ES-I3 (cell line): ENCODE data around the gene TAF1B.
"Not testable (repeated sequence)": the region's sequence is repeated elsewhere in the genome, so short reads cannot be mapped to it uniquely, and the experiment has no call there.

Experiments
- H3K36me3 ChIP-seq: 2 replicates; pipeline ENCODE4 v1.6.1; 2013; ENCODE audit warnings: mild to moderate bottlenecking, low read length, control low read depth, moderate library complexity; ENCODE audit not compliant: insufficient read depth
- H3K4me1 ChIP-seq: 2 replicates; pipeline ENCODE4 v1.6.1; 2013; ENCODE audit warnings: mild to moderate bottlenecking, control low read depth, low read length; ENCODE audit not compliant: insufficient read depth
- H3K9ac ChIP-seq: 2 replicates; pipeline ENCODE4 v1.6.1; 2013; ENCODE audit warnings: low read depth, mild to moderate bottlenecking, low read length, moderate library complexity
- H3K9me3 ChIP-seq: 2 replicates; pipeline ENCODE4 v1.6.1; 2013; ENCODE audit warnings: mild to moderate bottlenecking, low read length, moderate library complexity; ENCODE audit not compliant: control insufficient read depth, insufficient read depth

Gene TAF1B

DNA sequence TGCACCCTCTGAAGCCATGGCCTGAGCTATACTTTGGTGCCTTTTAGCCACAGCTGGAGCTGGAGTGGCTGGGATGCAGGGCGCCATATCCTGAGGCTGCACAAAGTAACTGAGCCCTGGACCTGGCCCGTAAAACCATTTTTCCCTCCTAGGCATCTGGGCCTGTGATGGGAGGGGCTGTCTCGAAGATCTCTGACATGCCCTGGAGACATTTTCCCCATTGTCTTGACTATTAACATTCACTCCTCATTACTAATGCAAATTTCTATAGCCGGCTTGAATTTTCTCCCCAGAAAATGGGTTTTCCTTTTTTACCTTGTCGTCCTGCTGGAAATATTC, 15.4 kb downstream of the TAF1B start:
- no peaks in the 10 kb centered on the region for H3K4me1 ChIP-seq
- H3K9me3 ChIP-seq: peaks cover 56% of the 10 kb centered on the region
- H3K9ac ChIP-seq: no peak overlapping the region
- H3K36me3 ChIP-seq: peaks cover 27% of the 10 kb centered on the region

DNA sequence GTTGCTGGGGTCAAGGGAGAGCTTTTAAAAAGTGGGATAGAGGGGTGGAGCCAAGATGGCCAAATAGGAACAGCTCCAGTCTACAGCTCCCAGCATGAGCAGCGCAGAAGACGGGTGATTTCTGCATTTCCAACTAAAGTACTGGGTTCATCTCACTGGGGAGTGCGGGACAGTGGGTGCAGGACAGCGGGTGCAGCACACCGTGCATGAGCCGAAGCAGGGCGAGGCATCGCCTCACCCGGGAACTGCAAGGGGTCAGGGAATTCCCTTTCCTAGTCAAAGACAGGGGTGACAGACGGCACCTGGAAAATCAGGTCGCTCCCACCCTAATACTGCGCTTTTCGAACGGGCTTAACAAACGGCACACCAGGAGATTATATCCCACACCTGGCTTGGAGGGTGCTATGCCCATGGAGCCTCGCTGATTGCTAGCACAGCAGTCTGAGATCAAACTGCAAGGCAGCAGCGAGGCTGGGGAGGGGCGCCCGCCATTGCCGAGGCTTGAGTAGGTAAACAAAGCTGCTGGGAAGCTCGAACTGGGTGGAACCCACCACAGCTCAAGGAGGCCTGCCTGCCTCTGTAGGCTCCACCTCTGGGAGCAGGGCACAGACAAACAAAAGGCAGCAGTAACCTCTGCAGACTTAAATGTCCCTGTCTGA, 17.8 kb downstream of the TAF1B start:
- H3K36me3 ChIP-seq: peaks cover 13% of the 10 kb centered on the region
- peaks cover 46% of the 10 kb centered on the region for H3K9me3 ChIP-seq

GRCh38 chr2:9867881-9868280, 24.6 kb downstream of the TAF1B start:
- H3K4me1 ChIP-seq: no peaks in the 10 kb centered on the region
- H3K9me3 ChIP-seq: no peaks in the 10 kb centered on the region
- no peak overlapping the region for H3K9ac ChIP-seq
- no peaks in the 10 kb centered on the region for H3K36me3 ChIP-seq

More for the DNA sequence above, 17.8 kb downstream of the TAF1B start:
- H3K9ac ChIP-seq, H3K4me1 ChIP-seq: not testable (repeated sequence)

DNA sequence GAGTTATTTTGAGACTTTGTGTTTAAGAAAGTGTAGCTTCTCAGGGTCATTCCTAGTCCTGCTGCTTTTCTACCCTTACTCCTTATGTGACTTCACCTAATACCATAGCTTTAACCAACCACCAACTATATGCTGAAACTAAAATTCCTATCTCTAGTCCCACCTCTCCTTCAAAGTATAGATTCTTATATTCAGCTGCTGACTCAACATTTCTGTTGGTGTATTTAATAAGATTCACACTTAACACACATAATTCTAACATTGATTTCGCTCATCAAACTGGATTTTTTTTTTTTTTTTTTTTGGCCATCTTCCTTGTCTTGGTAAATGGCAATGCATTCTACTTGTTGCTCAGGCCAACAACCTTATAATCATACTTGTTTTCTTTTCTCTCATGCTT, 30.1 kb downstream of the TAF1B start:
- Histone ChIP-seq H3K9me3 (no peaks in the 10 kb centered on the region), H3K36me3 (peaks cover 3% of the 10 kb centered on the region), H3K9ac (no peak overlapping the region), H3K4me1 (peaks cover 7% of the 10 kb centered on the region; the same call in 1 of the 2 replicates)

- Histone ChIP-seq H3K4me1 (peaks cover 7% of the 10 kb centered on the region; the same call in 1 of the 2 replicates), H3K36me3 (peaks cover 8% of the 10 kb centered on the region), H3K9me3 (no peaks in the 10 kb centered on the region), H3K9ac (no peak overlapping the region)
Observed at GRCh38 chr2:9877026-9877425, 33.8 kb downstream of the TAF1B start.

DNA sequence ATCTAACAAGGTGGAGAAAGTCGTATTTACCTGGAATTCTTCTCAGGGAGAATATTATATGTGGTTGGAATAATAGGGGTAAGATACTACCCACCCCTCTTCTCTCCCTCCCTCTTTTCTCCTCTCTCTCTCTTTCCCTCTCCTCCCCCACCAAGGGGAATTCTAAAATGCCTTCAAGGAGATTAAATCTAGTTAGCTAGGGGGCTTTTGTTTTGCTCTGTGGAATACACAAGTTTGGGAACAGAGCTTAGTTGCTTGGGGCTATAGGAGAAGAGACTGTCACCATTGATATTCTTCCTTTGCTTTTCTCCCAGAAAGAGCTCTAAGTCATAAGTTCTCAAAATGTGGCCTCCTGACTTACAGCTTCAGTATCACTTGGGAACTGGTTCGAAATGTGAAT, 34.5 kb downstream of the TAF1B start:
- Histone ChIP-seq H3K36me3 (peaks cover 8% of the 10 kb centered on the region), H3K9me3 (no peaks in the 10 kb centered on the region), H3K4me1 (peaks cover 7% of the 10 kb centered on the region; the same call in 1 of the 2 replicates), H3K9ac (no peak overlapping the region)

GRCh38 chr2:9879455-9880194, 36.4 kb downstream of the TAF1B start:
- Histone ChIP-seq H3K36me3 (peaks cover 8% of the 10 kb centered on the region), H3K9ac (no peak overlapping the region), H3K9me3 (no peaks in the 10 kb centered on the region), H3K4me1 (peaks cover 7% of the 10 kb centered on the region; the same call in 1 of the 2 replicates)

DNA sequence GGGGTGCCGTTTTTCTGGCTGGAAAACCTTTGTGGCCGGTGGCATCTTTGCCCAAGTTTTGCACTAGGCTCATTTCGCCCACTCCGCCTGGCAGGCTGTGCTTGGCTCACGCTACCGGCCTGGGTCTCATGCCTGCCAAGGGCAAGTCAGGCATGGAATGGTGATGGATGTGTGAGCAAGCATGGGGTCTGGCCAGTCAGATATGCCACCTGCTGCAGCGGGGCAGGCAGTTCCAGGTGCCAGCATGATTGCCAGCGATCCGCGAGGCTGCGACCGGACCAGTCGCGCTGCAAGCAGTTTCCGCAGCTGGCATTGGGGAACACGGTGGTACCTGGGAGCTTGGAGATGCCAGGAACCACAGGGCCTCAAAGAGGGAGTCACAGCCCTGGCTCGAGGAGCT, 40.6 kb downstream of the TAF1B start:
- no peak overlapping the region for H3K9ac ChIP-seq
- no peaks in the 10 kb centered on the region for H3K9me3 ChIP-seq
- peaks cover 3% of the 10 kb centered on the region for H3K36me3 ChIP-seq
- H3K4me1 ChIP-seq: no peaks in the 10 kb centered on the region

GRCh38 chr2:9884436-9884835, 41.2 kb downstream of the TAF1B start:
- H3K36me3 ChIP-seq: peaks cover 3% of the 10 kb centered on the region
- H3K9ac ChIP-seq: no peak overlapping the region
- H3K4me1 ChIP-seq: no peaks in the 10 kb centered on the region
- H3K9me3 ChIP-seq: no peaks in the 10 kb centered on the region

DNA sequence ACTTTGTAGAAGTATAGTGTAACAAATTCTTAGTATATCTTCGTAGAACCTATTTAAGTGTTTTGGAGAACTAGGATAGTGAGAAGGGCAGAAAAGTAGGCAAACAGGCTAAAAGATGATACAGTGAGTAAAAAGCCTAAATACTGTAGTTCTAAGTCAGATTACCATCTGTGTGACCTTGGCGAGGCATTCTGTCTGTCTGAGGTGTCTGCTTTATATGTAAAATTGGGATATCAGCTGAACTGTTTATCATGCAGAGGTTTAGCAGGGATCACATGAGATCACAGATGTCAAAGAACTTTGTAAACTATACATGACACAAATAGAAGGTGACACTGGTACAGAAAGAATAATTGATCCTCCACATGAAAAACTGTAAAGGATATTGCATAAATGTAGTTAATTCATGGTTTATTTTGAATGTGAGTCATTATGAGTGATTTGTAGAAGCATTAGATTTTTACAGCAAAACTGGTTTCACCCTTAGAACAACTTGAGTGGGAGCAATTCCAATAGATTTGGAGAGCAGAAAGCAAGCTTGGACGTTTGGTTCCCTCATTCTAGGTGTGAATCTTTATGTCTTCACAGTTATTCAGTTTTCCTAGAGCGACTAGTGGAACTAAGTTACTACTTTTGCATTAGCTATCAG, 41.9 kb downstream of the TAF1B start:
- no peaks in the 10 kb centered on the region for H3K4me1 ChIP-seq
- H3K9ac ChIP-seq: no peak overlapping the region
- no peaks in the 10 kb centered on the region for H3K9me3 ChIP-seq
- H3K36me3 ChIP-seq: no peaks in the 10 kb centered on the region; the same call in 1 of the 2 replicates

DNA sequence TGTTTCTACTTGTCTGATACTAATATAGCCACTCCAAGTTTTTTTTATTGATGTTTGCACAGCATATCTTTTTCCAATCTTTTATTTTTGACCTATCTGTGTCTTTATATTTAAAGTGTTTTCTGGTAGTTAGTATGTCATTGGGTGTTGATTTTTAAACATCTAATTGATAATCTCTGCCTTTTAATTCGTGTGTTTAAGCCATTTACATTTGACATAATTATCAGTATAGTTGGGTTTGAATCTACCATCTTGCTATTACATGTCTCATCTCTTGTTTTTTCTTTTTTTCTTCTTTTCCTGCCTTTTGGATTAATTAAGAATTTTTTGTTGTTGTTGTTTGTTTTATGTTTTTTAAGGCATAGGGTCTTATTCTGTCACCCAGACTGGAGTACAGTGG, 44.2 kb downstream of the TAF1B start:
- H3K9ac ChIP-seq: no peak overlapping the region
- no peaks in the 10 kb centered on the region for H3K9me3 ChIP-seq
- H3K36me3 ChIP-seq: no peaks in the 10 kb centered on the region
- no peaks in the 10 kb centered on the region for H3K4me1 ChIP-seq

DNA sequence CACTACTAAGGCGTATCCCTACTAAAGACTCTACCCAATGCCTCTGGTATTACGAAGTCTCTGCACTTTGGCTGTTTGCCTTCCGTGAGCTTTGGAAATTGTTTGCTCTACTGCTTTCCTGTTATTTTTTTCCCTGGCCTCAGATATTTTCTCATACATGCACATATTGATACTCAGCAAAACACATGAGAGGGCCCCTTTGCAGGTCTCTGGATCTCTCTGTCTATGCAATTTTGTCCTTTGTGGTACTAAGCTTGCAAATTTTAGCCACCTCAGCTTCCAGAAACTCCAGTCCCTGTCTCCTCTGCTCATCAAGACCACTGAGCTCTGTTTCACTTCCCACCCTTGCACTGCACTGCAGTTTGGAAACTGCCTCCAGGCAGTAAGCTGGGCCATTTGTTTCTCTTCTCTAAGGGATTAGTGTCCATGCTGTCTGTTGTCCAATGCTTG, 46.6 kb downstream of the TAF1B start:
- H3K4me1 ChIP-seq: no peaks in the 10 kb centered on the region
- H3K9ac ChIP-seq: no peak overlapping the region
- no peaks in the 10 kb centered on the region for H3K36me3 ChIP-seq
- no peaks in the 10 kb centered on the region for H3K9me3 ChIP-seq

DNA sequence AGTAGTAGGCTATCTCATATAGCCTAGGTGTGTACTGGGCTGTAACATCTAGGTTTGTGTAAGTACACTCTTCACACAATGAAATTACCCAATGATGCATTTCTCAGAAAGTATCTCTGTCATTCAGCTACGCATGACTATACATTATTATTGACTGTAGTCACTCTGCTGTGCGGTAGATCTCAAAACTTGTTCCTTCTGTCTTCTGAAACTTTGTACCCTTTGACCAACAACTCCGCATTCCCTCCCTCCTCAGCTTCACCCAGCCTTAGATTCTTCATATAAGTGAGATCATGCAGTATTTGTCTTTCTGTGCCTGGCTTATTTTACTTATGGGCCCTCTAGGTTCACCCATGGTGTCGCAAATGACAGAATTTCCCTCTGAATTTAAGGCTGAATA, 49.0 kb downstream of the TAF1B start:
- Histone ChIP-seq H3K4me1 (peaks cover 16% of the 10 kb centered on the region), H3K36me3 (no peaks in the 10 kb centered on the region), H3K9ac (no peak overlapping the region), H3K9me3 (no peaks in the 10 kb centered on the region)

DNA sequence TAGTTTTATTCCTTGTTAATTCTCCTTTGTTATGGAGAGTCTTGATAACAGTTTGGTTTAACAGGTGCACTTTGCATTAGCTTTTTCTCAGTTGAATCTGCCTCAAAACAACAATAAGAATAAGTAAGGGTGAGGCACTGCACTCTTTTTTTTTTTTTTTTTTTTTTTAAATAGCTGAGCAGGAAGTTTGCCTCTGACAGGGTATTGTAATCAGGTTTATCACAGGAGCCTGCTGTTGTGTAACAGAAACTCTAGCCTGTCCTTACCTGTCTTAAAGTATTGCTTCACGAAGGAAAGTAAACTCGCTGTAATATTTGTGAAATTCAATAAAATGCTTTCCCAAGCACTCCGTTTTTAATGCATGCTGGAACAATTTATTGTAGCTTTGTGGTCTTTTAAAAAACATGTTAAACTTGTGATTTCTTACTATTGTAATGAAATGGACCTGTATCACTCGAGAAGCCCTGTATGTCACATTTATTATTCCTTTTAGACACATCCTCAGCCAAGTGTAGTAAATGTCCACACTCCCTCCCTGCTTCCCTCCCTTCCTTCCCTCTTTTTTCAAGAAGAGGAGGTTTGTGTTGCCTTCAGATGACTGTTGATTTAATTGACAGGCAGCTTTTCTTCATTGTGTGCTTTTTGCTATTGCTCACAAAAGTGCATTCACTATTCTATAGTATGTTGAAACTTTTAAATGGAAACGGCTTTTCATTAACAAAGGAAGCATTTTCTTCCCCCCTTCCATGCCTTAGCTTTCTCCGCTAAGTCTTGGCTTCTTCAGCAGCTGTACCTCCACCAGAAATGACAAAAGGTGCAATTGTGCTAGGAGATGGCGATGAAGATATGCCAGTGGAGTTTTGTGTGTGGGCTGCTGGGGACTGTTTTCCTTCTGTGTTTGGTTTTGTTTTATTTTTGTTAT, 52.7 kb downstream of the TAF1B start:
- no peaks in the 10 kb centered on the region for H3K9me3 ChIP-seq
- H3K9ac ChIP-seq: no peak overlapping the region

More for the DNA sequence above, 52.7 kb downstream of the TAF1B start:
- Histone ChIP-seq H3K36me3 (no peaks in the 10 kb centered on the region), H3K4me1 (peaks cover 26% of the 10 kb centered on the region)
